OCI-LY1 (cell line): ENCODE data around the gene ACYP2.

Experiments
- CTCF ChIP-seq: fragments of 200-600 bp; sonication (generic), shearing (Covaris generic); IDR thresholded peaks from 2 replicates; pipeline ENCODE4 v1.5.1; 2017; ENCODE audit warnings: mild to moderate bottlenecking, antibody characterized with exemption, low read length, moderate library complexity, mixed read lengths
- EZH2 ChIP-seq: fragments of 200-600 bp; sonication (generic), shearing (Covaris generic); IDR thresholded peaks from 2 replicates; pipeline ENCODE4 v1.8.0; 2017; ENCODE audit warnings: borderline replicate concordance, mixed run types, mild to moderate bottlenecking, antibody characterized with exemption, low read length, moderate library complexity, mixed read lengths

DNA sequence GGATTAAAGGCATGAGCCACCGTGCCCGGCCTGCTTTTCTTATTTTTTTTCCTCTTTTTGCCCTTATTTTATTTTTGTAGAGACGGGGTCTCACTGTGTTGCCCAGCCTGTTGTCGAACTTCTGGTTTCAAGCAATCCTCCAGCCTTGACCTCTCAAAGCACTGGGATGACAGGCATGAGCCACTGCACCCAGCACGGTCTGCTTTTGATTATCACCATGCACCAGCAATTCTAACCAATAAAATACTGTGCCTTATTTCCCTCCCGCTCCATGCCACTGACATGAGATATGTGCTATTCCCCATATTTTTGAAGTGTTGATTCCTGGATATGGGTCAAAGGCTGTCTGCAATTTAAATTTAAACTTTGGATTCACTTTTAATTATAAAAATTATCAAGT is 42.9 kb downstream of the ACYP2 start:
- TF ChIP-seq CTCF (no peak), EZH2 (no peak)
